Endothelial cell of umbilical vein (primary cell): ENCODE measurements around the gene TPRX2. TPM values are rescaled to one million over a fixed set of nuclear protein-coding genes. Genes with fewer than 3 reads are reported as not detected.

Experiments used
- BruUV-seq: library from RNA; stranded (reverse); fragments of 400-500 nt; replicated peaks from 2 replicates; lab custom pipeline; 2021; lab: Mats Ljungman, UMichigan
- CTCF ChIA-PET: fragments of 300-600, 350-600 bp; sonication (Branson Sonifier 250); formaldehyde crosslinking; loops from one replicate; lab custom pipeline; 2021; ENCODE audit warnings: antibody characterized with exemption, inconsistent platforms; lab: Charles Lee
- POLR2A ChIA-PET: fragments of 300-600, 350-600 bp; sonication (Branson Sonifier 250); formaldehyde crosslinking; loops from one replicate; lab custom pipeline; 2021; ENCODE audit warnings: antibody characterized with exemption, inconsistent platforms; lab: Charles Lee
- DNase-seq: peaks from one replicate; pipeline ENCODE4 v3.0.0-alpha.2; 2011; ENCODE audit warnings: low read depth, low spot score
- FAIRE-seq: peaks from 2 replicates; lab custom pipeline; 2011; peaks lifted over from hg19 to GRCh38; lab: Jason Lieb, UNC
- H2AFZ ChIP-seq: 2 replicates; pipeline ENCODE4 v1.6.0; 2012; ENCODE audit warnings: low read depth, low read length, control low read depth, inconsistent platforms
- H3K27ac ChIP-seq: 2 replicates; pipeline ENCODE4 v1.5.1; 2011; ENCODE audit warnings: low read depth, mild to moderate bottlenecking, control low read depth, low read length, moderate library complexity; ENCODE audit not compliant: insufficient read depth
- H3K27me3 ChIP-seq, 2 experiments: 2 replicates each; pipeline versions ENCODE4 v1.6.0 to v1.6.1; 2011; ENCODE audit warnings: low read length in 2 of 2, mixed read lengths in 1 of 2; ENCODE audit not compliant: control insufficient read depth in 2 of 2, insufficient read depth in 2 of 2
- H3K36me3 ChIP-seq, 2 experiments: 2 replicates in 1 of 2; 3 replicates in 1 of 2; pipeline ENCODE4 v1.5.1; 2011; ENCODE audit warnings: low read length in 2 of 2, mild to moderate bottlenecking in 1 of 2, moderate library complexity in 1 of 2; ENCODE audit not compliant: control insufficient read depth in 2 of 2, insufficient read depth in 2 of 2; ENCODE audit errors: extremely low read depth in 1 of 2
- H3K4me1 ChIP-seq: 3 replicates; pipeline ENCODE4 v1.5.1; 2011; ENCODE audit warnings: mild to moderate bottlenecking, low read length; ENCODE audit not compliant: control insufficient read depth, insufficient read depth; ENCODE audit errors: extremely low read depth
- H3K4me2 ChIP-seq: 2 replicates; pipeline ENCODE4 v1.6.1; 2011; ENCODE audit warnings: low read length, control low read depth, mixed read lengths; ENCODE audit not compliant: insufficient read depth
- H3K4me3 ChIP-seq, 3 experiments: fragments of 200-600 bp in 1 of 3; sonication (generic), shearing (Covaris generic) in 1 of 3; replicated peaks in 1 of 3; 2 replicates each; pipeline ENCODE4 v1.5.1; 2011 to 2016; ENCODE audit warnings: control low read depth in 3 of 3, low read length in 3 of 3, mild to moderate bottlenecking in 2 of 3, inconsistent platforms in 1 of 3, low read depth in 1 of 3, moderate library complexity in 1 of 3; ENCODE audit not compliant: insufficient read depth in 1 of 3
- H3K79me2 ChIP-seq: 2 replicates; pipeline ENCODE4 v1.6.0; 2012; ENCODE audit warnings: low read length, inconsistent platforms; ENCODE audit not compliant: control insufficient read depth, insufficient read depth
- H3K9ac ChIP-seq: replicated peaks from 2 replicates; pipeline ENCODE3; 2011; ENCODE audit warnings: low read length, control low read depth; ENCODE audit not compliant: insufficient read depth; ENCODE audit errors: extremely low read depth
- H3K9me1 ChIP-seq: replicated peaks from 3 replicates; pipeline ENCODE4 v1.6.0; 2011; ENCODE audit warnings: mild to moderate bottlenecking, low read length; ENCODE audit not compliant: control insufficient read depth, insufficient read depth; ENCODE audit errors: extremely low read depth
- H3K9me3 ChIP-seq: replicated peaks from 2 replicates; pipeline ENCODE4 v1.5.1; 2012; ENCODE audit warnings: low read length, inconsistent platforms; ENCODE audit not compliant: control insufficient read depth, insufficient read depth
- H4K20me1 ChIP-seq: replicated peaks from 2 replicates; pipeline ENCODE3; 2011; ENCODE audit warnings: mild to moderate bottlenecking, low read length; ENCODE audit not compliant: control insufficient read depth, insufficient read depth; ENCODE audit errors: extremely low read depth
- EZH2 ChIP-seq: IDR thresholded peaks from 2 replicates; pipeline ENCODE4 v1.6.1; 2012; ENCODE audit warnings: borderline replicate concordance, low read depth, mild to moderate bottlenecking, moderate library complexity, low read length, inconsistent platforms; ENCODE audit not compliant: severe bottlenecking
- FOS ChIP-seq: IDR thresholded peaks from 2 replicates; pipeline ENCODE4 v1.6.1; 2011; ENCODE audit warnings: mild to moderate bottlenecking, low read length, moderate library complexity, borderline replicate concordance; ENCODE audit not compliant: insufficient read depth
- GATA2 ChIP-seq: IDR thresholded peaks from 2 replicates; pipeline ENCODE4 v1.7.0; 2011; ENCODE audit warnings: low read depth, mild to moderate bottlenecking, moderate library complexity, mixed read lengths, low read length; ENCODE audit not compliant: insufficient read length, insufficient read depth
- JUN ChIP-seq: IDR thresholded peaks from 2 replicates; pipeline ENCODE4 v1.6.1; 2011; ENCODE audit warnings: borderline replicate concordance, low read depth; ENCODE audit not compliant: insufficient read length, insufficient read depth
- MYC ChIP-seq: IDR thresholded peaks from one replicate; pipeline ENCODE4 v1.6.1; 2011; ENCODE audit warnings: mild to moderate bottlenecking, low read depth, low read length
- POLR2A ChIP-seq: IDR thresholded peaks from 2 replicates; pipeline ENCODE4 v1.6.1; 2012; ENCODE audit warnings: low read depth, mild to moderate bottlenecking, control low read depth, low read length
- POLR2AphosphoS5 ChIP-seq: IDR thresholded peaks from 2 replicates; pipeline ENCODE4 v1.6.1; 2012; ENCODE audit warnings: low read depth, mild to moderate bottlenecking, control low read depth, low read length, moderate library complexity; ENCODE audit not compliant: insufficient read depth
- dilution Hi-C: fragments of 300-500 bp; cut with MboI; formaldehyde crosslinking; loops from one replicate; pipeline ENCODE4 v1.15.0; 2019; ENCODE audit warnings: low sequenced_read_pairs; ENCODE audit not compliant: extremely low pct_ligation_motif_present
- intact Hi-C: fragments of 100-400 bp; cut with micrococcal nuclease; formaldehyde crosslinking; loops from one replicate; pipeline ENCODE4 v1.10.0; 2022
- polyA plus RNA-seq, 4 experiments: library from polyadenylated mRNA; depleted of rRNA in 3 of 4; stranded (reverse) in 3 of 4; unstranded in 1 of 4; fragments of >200 nt; gene quantifications; 2 replicates each; pipeline versions ENCODE4 v1.2.1 to v1.2.3, GENCODE V29; 2011 to 2012; ENCODE audit warnings: missing spikeins in 1 of 4
- total RNA-seq: library from RNA; stranded (reverse); gene quantifications from 2 replicates; pipeline ENCODE4 v1.2.3, GENCODE V29; 2021
- TF ChIP-seq, protein P1 (sequence below), 2 donors: IDR thresholded peaks; 1 replicate in 1 of 2; 2 replicates in 1 of 2; pipeline ENCODE4 v1.5.1; 2011; ENCODE audit warnings: low read length in 2 of 2, mild to moderate bottlenecking in 2 of 2, moderate library complexity in 2 of 2, control low read depth in 1 of 2, inconsistent platforms in 1 of 2, low read depth in 1 of 2; ENCODE audit not compliant: insufficient read depth in 1 of 2; ENCODE audit errors: extremely low read depth in 1 of 2
- TF ChIP-seq, protein P2 (sequence below): IDR thresholded peaks from 2 replicates; pipeline ENCODE4 v1.6.1; 2011; ENCODE audit not compliant: insufficient read depth, insufficient read length

TPRX2 gene
- total and polyA plus RNA-seq, 2 donors (not counting 3 experiments of a cell fraction or from before 2014, with no cell fraction given): not detected

DNA sequence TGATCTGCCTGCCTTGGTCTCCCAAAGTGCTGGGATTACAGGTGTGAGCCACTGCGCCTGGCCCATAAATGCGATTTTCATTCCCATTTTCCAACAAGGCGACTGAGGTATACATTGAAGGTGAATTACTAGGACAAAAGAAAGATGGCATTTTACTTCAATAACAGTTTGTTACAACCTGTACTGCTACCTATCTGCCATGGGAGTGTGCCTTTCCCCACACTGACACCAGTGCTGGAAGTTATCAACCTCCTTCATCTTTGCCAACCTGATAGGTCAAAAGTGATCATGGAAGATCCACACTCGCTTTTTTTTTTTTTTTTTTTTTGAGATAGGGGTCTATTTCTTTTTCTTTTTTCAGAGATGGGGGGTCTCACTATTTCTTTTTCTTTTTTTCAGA, 26.3 kb upstream of the TPRX2 start:
- DNase-seq (no peak), FAIRE-seq (no peak)
- intact Hi-C loops (no loop called here), dilution Hi-C loops (no loop called here)
- CTCF ChIA-PET: no interaction called here
- no peak overlapping the region for H3K4me3 ChIP-seq
- no peaks in the 10 kb centered on the region for H4K20me1 ChIP-seq
- H3K9me3 ChIP-seq: no peaks in the 10 kb centered on the region
- no peak overlapping the region for H2AFZ ChIP-seq
- no peak overlapping the region for H3K4me2 ChIP-seq
- H3K36me3 ChIP-seq: no peaks in the 10 kb centered on the region
- H3K9me1 ChIP-seq: no peaks in the 10 kb centered on the region
- no peak overlapping the region for H3K27ac ChIP-seq
- no peak overlapping the region for H3K9ac ChIP-seq
- no TSS peak for BruUV-seq
- H3K4me1 ChIP-seq: no peaks in the 10 kb centered on the region
- no peaks in the 10 kb centered on the region for H3K79me2 ChIP-seq
- no peaks in the 10 kb centered on the region for H3K27me3 ChIP-seq
- POLR2A ChIA-PET: no interaction called here
- TF ChIP-seq FOS (no peak), POLR2AphosphoS5 (no peak)

DNA sequence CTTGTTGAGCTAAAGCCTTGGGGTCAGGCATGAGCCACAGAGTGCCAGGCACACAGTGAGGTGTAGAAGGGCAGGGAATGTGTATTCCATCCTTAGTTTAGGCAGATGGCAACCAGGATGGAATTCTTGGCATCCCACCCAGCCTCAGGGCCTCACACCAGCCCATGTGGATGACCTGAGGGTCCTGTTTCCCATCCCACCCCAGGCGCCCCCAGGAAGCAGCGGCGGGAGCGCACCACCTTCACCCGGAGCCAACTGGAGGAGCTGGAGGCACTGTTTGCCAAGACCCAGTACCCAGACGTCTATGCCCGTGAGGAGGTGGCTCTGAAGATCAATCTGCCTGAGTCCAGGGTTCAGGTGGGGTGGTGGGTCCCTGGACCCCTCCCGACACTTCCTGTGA, 23.0 kb upstream of the TPRX2 start:
- H3K4me1 ChIP-seq: no peaks in the 10 kb centered on the region
- H3K27ac ChIP-seq: no peak overlapping the region
- dilution Hi-C loops: no loop called here
- no peaks in the 10 kb centered on the region for H3K9me1 ChIP-seq
- intact Hi-C loops: no loop called here
- H3K79me2 ChIP-seq: no peaks in the 10 kb centered on the region
- BruUV-seq: no TSS peak
- DNase-seq: no peak
- TF ChIP-seq JUN (no peak), EZH2 (no peak), MYC (no peak), GATA2 (no peak), POLR2AphosphoS5 (no peak), FOS (no peak), POLR2A (no peak)
- TF ChIP-seq, protein P1, sequence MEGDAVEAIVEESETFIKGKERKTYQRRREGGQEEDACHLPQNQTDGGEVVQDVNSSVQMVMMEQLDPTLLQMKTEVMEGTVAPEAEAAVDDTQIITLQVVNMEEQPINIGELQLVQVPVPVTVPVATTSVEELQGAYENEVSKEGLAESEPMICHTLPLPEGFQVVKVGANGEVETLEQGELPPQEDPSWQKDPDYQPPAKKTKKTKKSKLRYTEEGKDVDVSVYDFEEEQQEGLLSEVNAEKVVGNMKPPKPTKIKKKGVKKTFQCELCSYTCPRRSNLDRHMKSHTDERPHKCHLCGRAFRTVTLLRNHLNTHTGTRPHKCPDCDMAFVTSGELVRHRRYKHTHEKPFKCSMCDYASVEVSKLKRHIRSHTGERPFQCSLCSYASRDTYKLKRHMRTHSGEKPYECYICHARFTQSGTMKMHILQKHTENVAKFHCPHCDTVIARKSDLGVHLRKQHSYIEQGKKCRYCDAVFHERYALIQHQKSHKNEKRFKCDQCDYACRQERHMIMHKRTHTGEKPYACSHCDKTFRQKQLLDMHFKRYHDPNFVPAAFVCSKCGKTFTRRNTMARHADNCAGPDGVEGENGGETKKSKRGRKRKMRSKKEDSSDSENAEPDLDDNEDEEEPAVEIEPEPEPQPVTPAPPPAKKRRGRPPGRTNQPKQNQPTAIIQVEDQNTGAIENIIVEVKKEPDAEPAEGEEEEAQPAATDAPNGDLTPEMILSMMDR (IDR thresholded peaks at IDR 0.05; ENCODE audit: extremely low read depth in 1 of 2, insufficient read depth in 1 of 2, low read depth in 1 of 2, low read length in 2 of 2): no peak
- TF ChIP-seq, protein P2, sequence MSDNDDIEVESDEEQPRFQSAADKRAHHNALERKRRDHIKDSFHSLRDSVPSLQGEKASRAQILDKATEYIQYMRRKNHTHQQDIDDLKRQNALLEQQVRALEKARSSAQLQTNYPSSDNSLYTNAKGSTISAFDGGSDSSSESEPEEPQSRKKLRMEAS: no peak
- no peaks in the 10 kb centered on the region for H3K36me3 ChIP-seq
- FAIRE-seq: no peak
- H3K4me2 ChIP-seq: no peak overlapping the region
- ChIA-PET POLR2A (no interaction called here), CTCF (no interaction called here)
- no peak overlapping the region for H3K4me3 ChIP-seq
- H2AFZ ChIP-seq: no peak overlapping the region
- H3K9ac ChIP-seq: no peak overlapping the region
- H3K27me3 ChIP-seq: no peaks in the 10 kb centered on the region
- no peaks in the 10 kb centered on the region for H3K9me3 ChIP-seq
- no peaks in the 10 kb centered on the region for H4K20me1 ChIP-seq
